H1 (cell line): ENCODE measurements around the gene PAGE4.

ENCODE experiments used
- EZH2 ChIP-seq: fragments of 200-600 bp; sonication (generic); IDR thresholded peaks from 2 replicates; pipeline ENCODE4 v1.7.1; 2012; ENCODE audit warnings: low read depth, mild to moderate bottlenecking, moderate library complexity, low read length, inconsistent platforms; ENCODE audit not compliant: severe bottlenecking
- KDM1A ChIP-seq: fragments of 200-600, 300-600 bp; sonication (generic); IDR thresholded peaks from 2 replicates; pipeline ENCODE4 v1.7.1; 2016; ENCODE audit warnings: mild to moderate bottlenecking, low read length, borderline replicate concordance
- TF ChIP-seq, protein P1 (sequence below), 3 experiments: IDR thresholded peaks; 1 replicate in 2 of 3; 2 replicates in 1 of 3; pipeline versions ENCODE4 v1.5.1 to v1.6.1; 2011; ENCODE audit warnings: low read length in 3 of 3, mild to moderate bottlenecking in 3 of 3, inconsistent platforms in 2 of 3, low read depth in 1 of 3, moderate library complexity in 1 of 3; ENCODE audit not compliant: insufficient read depth in 1 of 3; ENCODE audit errors: control extremely low read depth in 1 of 3
- TF ChIP-seq, protein P2 (sequence below): IDR thresholded peaks from 2 replicates; pipeline ENCODE4 v1.6.1; 2012; ENCODE audit warnings: inconsistent platforms

DNA sequence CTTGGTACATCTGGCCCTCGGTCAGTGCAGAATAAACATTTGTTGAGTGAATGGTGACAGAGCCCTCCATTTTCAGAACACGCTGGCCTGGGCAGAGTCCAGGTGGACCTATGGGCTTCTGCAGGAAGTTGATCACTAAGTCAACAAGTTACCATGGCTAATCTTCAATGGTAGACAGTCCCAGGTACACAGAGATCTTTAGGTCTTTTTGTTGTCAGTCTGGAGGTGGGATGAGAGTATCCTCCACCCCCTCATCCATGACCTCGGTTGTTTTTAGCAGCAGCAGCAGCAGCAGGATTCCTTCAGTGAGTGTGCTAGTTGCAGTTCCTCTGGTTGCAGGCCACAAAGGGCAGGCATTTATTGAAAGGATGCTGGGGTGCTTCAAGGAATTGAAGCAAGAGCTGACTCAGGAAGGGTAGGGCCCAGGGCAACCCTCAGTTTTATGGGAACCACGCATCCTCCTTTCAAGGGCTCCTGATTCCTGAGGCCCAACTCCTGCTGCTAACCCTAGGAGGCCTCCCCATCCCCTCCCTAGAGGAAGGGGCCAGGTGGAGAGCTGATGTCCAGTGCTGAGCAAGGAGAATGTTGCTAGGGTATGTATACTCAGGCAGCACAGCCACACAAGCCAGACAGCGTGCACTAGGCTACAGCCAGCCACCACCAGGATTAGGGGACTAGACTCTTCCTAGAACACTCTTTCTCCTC, 48.4 kb downstream of the PAGE4 start:
- TF ChIP-seq KDM1A (no peak), EZH2 (no peak)
- TF ChIP-seq, protein P1, sequence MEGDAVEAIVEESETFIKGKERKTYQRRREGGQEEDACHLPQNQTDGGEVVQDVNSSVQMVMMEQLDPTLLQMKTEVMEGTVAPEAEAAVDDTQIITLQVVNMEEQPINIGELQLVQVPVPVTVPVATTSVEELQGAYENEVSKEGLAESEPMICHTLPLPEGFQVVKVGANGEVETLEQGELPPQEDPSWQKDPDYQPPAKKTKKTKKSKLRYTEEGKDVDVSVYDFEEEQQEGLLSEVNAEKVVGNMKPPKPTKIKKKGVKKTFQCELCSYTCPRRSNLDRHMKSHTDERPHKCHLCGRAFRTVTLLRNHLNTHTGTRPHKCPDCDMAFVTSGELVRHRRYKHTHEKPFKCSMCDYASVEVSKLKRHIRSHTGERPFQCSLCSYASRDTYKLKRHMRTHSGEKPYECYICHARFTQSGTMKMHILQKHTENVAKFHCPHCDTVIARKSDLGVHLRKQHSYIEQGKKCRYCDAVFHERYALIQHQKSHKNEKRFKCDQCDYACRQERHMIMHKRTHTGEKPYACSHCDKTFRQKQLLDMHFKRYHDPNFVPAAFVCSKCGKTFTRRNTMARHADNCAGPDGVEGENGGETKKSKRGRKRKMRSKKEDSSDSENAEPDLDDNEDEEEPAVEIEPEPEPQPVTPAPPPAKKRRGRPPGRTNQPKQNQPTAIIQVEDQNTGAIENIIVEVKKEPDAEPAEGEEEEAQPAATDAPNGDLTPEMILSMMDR (IDR thresholded peaks at IDR 0.05; ENCODE audit: control extremely low read depth in 1 of 3, insufficient read depth in 1 of 3, low read depth in 1 of 3, low read length in 3 of 3): no peak
- TF ChIP-seq, protein P2, sequence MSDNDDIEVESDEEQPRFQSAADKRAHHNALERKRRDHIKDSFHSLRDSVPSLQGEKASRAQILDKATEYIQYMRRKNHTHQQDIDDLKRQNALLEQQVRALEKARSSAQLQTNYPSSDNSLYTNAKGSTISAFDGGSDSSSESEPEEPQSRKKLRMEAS: no peak
